Hematopoietic multipotent progenitor cell treated with erythropoietin and hydrocortisone succinate and interleukin-3 and kit ligand, for 8 days (in vitro differentiated cells): ENCODE measurements around the gene PKNOX2.

Experiments
- DNase-seq: peaks from one replicate; pipeline ENCODE4 v3.0.0-alpha.2; 2015

The PKNOX2 gene

GRCh38 chr11:125452125-125452470 is 287.5 kb downstream of the PKNOX2 start:
- DNase-seq, result no peak

- DNase-seq, result no peak
Measured at GRCh38 chr11:125454047-125454446, 289.5 kb downstream of the PKNOX2 start.

- DNase-seq, result no peak
Measured at GRCh38 chr11:125455851-125456250, 291.3 kb downstream of the PKNOX2 start.

GRCh38 chr11:125457814-125458343 is 293.3 kb downstream of the PKNOX2 start:
- no peak for DNase-seq

- DNase-seq, result no peak
Measured at GRCh38 chr11:125460275-125460674, 295.7 kb downstream of the PKNOX2 start.

GRCh38 chr11:125463590-125464269 is 299.2 kb downstream of the PKNOX2 start:
- DNase-seq, result no peak

- DNase-seq, result no peak
Measured at GRCh38 chr11:125464270-125464662, 299.7 kb downstream of the PKNOX2 start.

DNA sequence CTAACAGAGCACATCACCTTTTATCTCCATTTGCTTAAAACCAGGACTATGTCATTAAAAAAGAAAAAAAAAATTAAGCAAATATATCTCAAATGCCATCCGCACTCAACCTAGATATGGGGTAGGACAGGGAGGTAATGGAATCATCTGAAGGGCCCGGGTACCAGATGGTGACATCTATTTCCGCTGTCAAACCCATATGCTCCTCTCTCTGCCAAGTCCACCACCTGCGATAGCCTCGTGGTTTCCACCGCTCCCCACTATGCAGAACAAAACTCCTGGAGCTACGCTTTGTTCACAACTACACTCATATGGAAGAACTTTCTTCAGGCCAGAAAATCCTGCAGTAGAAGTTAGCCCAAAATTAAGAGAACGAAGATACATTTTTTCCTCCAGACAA is 300.1 kb downstream of the PKNOX2 start:
- DNase-seq, result no peak

DNA sequence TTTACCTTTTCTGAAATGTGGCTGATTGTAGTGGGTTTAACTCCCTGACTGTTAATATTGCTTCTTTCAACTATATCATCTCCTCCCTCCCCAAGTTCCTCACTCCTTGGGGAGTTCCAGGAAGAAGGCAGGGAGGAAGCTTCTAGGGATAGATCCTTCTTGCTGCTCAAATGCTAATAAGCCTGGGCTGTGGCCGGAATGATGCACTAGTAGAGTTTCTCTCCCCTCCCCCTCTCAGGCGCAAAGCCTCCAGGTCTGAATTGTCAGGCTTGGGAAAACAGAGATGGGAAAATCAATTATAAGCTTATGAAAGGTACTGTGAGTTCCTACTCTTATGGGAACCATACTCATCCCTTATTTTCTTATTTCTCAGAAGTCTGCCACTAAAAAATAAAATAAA is 300.7 kb downstream of the PKNOX2 start:
- no peak for DNase-seq

GRCh38 chr11:125465701-125466100 is 301.1 kb downstream of the PKNOX2 start:
- no peak for DNase-seq

GRCh38 chr11:125468025-125468424 is 303.5 kb downstream of the PKNOX2 start:
- no peak for DNase-seq

GRCh38 chr11:125468852-125469251 is 304.3 kb downstream of the PKNOX2 start:
- DNase-seq, result no peak

DNA sequence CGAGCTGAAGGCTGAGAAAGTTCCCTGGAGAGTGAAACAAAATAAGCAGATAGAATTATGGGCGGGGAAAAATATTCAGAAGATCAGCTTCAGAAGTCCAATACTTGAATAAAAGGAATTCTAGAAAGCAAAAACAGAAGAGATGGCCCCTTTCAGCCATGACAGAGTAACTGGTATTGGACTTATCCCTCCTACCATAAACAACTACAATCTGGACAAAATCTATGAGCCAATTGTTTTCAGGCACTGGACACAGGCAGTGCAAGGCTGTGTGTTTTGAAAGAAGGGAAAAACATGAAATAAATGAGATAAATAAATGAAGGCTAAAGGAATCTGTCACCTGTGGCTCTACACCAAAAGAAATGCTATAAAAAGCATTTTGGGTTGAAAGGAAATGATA is 305.8 kb downstream of the PKNOX2 start:
- no peak for DNase-seq

DNA sequence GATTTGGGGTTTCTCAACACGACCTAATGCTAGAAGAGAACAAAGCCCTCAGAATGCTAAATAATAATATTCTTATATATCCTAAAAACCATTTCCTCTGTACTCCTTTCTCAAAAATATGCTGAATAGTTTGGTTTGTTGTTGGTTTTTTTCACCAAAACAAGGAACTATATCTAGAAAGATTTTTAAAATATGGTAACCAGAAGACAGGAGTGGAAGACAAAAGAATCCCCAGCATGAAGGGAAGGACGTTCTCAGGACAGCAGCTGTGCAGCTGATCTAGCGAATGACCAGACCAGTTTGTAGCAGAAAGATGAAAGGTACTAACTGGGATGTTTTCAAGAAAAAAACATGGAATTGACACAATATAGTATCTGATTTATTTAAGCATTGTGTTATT is 312.2 kb downstream of the PKNOX2 start:
- DNase-seq, result no peak

DNA sequence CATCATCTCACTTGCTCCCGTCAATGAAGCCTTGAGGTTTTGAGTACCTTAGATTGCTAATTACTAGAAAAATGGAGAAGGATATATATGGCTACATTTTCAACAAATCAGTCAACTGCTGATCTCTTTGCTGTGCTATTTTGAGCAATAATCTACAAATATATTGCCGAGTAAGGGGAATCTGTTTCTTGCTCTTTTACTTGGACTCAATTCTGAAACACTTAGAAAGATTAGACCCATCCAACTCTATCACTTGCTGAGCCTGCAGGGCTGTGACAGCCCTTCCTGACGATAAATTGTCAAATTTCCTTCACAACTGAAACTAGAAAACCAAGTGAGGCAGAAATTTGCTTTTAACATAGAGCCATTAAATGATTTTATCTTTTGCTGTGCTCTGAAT is 314.6 kb downstream of the PKNOX2 start:
- DNase-seq, result no peak

DNA sequence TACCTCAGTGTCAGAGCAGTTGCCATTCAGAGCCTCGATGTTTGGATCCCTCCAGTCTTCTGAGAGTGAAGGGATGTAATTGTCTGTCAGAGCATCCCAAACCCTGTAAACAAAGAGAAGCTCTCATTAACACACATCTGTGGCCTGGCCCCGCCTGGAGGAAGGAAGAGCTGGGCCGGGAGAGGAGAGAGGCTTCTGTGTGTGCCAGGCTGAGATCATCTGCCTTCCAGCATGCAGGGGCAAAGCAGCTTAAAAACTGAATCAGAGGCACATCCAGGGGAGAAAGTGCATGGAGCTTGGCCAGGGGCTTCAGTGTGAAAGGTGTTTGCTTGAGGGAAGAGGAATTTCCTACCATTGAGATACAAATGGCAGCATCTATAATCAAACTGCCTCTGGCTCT is 317.0 kb downstream of the PKNOX2 start:
- DNase-seq, result no peak
